ENCODE results near the gene TMPRSS2.

TMPRSS2 gene

GRCh38 chr21:41507521-41508414, at the start of gene TMPRSS2:
TMPRSS2 (minus strand) TSS chr21:41508158; CDS start chr21:41498133, 10,025 bp downstream.
- DNase-seq (ENCODE audit: low read depth), result no peak

GRCh38 chr21:41555057-41555456, 47.1 kb upstream of the TMPRSS2 start:
- no peak for DNase-seq (ENCODE audit: low read depth)

DNA sequence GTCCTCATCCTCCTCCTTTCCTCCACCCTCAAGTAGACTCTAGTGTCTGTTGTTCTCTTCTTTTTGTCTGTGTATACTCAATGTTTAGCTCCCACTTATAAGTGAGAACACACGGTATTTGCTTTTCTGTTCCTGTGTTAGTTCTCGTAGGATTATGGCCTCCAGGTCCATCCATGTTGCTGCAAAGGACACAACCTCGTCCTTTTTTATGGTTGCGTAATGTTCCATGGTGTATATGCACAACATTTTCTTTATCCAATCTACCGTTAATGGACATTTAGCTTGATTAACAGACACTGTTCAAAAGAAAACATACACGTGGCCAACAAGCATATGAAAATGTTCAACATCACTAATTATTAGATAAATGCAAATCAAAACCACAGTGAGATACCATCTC, 44.3 kb upstream of the TMPRSS2 start:
- no peak for DNase-seq (ENCODE audit: low read depth)

- DNase-seq (ENCODE audit: low read depth), result no peak
These were observed 40.8 kb upstream of the TMPRSS2 start for GRCh38 chr21:41548781-41549180.

DNA sequence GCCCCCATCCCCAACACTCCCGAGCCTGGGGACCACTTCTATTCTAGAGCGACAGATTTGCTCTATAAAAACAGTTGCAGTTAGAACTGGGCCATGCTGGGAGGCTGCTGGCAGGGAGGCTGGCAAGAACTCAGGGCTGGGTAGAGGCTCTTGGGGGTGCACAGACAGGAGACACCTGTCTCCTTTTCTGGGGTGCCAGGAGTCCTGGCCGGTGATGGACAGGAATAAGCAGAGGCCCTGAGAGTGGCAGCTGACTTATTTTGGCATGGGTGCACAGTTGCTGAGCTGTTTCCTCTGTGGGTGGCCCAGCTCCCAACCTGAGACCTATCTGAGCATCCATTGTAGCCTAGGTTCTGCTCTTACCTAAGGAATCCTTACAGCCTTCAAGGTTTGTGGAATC, 39.2 kb upstream of the TMPRSS2 start:
- no peak for DNase-seq (ENCODE audit: low read depth)

DNA sequence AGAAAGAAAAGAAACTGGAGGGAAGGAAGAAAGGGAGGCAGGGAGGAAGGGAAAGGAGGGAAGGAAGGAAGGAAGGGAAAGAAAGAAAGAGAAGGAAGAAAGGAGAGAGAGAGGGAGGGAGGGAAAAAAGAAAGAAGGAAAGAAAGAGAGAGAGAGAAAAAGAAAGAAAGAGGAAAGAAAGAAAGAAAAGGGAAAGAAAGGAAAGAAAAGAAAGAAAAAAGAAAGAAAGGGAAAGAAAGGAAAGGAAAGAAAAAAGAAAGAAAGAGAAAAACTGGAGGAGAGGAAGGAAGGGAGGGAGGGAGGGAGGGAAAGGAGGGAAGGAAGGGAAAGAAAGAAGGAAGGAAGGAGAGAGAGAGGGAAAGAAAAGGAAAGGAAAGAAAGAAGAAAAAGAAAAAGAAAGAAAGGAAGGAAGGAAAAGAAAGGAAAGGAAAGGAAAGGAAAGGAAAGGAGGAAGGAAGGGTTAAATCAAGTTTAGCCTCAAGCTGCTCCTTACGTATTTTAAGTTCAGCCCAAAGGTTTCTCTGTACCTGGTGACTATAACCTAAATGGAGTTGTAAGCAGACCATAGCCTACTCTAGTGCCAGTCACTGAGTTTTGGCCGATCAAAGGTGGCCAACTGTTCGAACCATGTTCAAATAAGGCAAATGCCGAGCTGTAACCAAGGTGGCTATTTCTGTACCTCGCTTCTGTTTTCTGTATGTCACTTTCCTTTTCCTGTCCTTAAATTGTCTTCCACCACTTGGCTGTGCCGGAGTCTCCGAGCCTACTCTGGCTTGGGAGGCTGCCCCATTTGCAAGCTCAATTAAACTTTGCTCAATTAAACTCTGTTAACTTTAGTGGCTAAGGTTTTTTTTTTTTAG, 37.8 kb upstream of the TMPRSS2 start:
- DNase-seq (ENCODE audit: low read depth), result no peak

DNA sequence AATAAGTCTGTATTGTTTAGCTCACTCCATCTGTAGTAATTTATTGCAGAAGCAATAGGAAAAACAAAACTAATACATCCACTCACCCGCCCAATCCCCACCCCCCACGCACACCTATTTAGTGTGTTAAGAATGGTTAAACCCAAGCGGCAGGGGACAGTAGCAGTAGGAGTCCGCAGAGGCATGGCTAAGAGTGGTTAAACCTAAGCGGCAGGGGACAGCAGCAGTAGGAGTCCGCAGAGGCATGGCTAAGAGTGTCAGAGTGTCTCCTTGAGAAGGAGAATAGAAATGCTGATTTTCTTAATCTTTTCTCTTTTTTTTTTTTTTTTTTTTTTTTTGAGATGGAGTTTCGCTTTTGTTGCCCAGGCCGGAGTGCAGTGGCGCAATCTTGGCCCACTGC, 34.8 kb upstream of the TMPRSS2 start:
- DNase-seq (ENCODE audit: low read depth), result no peak

- DNase-seq (ENCODE audit: low read depth), result no peak
These were observed 29.4 kb upstream of the TMPRSS2 start for GRCh38 chr21:41537356-41537755.

DNA sequence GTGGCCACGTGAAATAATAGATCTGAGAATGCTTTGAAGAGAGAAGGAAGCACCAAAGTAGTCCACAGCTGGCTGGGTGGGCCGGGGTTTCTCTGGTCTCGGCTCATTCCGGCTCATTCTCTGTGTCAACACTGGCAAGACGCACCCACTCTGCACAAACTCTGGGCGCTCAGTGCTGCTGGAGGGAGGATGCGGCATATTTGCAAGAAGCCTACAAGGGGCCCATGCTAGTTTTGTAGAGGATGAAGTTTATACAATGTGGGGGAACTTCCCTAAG, 28.8 kb upstream of the TMPRSS2 start:
- DNase-seq (ENCODE audit: low read depth), result no peak

- DNase-seq (ENCODE audit: low read depth), result no peak
These were observed 28.3 kb upstream of the TMPRSS2 start for GRCh38 chr21:41536076-41536826.

- no peak for DNase-seq (ENCODE audit: low read depth)
These were observed 22.4 kb upstream of the TMPRSS2 start for GRCh38 chr21:41530366-41530765.

- DNase-seq (ENCODE audit: low read depth), result no peak
These were observed 21.8 kb upstream of the TMPRSS2 start for GRCh38 chr21:41529769-41530168.

GRCh38 chr21:41526478-41527087, 18.6 kb upstream of the TMPRSS2 start:
- no peak for DNase-seq (ENCODE audit: low read depth)

DNA sequence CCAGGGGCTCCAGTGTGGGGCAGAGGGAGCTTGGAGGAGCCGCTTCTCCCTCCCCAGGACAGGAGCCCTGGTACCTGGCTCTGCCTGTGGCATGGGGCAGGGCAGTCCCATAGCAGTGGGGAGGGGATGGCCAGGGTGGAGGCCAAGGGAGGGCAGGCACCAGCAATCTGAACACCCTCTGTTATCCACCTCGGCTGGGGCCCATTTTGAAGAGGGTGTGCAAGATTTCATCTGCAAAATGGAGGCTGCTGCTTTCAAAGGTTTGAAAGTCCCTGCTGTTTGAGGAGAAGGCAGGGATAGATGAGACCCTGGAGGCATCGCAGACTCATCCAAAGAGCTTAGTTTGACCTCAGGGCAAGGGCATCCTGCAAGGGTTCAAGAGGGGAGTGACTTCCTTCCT, 15.2 kb upstream of the TMPRSS2 start:
- DNase-seq (ENCODE audit: low read depth), result no peak

DNA sequence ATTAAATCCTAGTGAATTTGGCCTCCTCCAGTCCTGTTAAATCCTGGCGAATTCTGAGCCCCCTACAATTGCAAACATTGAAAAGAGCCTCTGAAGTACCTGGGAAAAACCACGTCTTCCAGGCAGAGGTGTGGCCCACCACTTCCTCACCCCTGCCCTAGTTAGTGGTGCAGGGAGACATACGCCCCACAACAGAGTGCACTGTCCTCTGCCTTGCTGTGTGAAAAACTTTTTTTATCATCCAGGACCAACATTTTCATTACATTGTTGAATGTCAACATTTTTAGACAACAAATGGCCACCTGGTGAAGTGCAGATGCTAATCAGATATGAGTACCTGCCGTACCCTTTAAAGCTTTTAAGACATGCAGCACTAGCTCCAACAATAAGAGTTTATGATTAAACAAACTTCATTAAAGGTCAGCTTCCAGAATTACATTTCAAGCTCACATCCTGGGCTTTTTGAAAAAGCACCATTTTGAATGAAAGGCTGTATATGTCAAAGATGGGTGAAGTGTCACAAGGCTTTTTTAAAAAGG, 13.6 kb upstream of the TMPRSS2 start:
- no peak for DNase-seq (ENCODE audit: low read depth)

- no peak for DNase-seq (ENCODE audit: low read depth)
These were observed 12.8 kb upstream of the TMPRSS2 start for GRCh38 chr21:41520560-41521442.

GRCh38 chr21:41519806-41520559, 12.0 kb upstream of the TMPRSS2 start:
- DNase-seq (ENCODE audit: low read depth), result no peak

- DNase-seq (ENCODE audit: low read depth), result no peak
These were observed 10.8 kb upstream of the TMPRSS2 start for GRCh38 chr21:41518757-41519156.

- no peak for DNase-seq (ENCODE audit: low read depth)
These were observed 3.9 kb upstream of the TMPRSS2 start for GRCh38 chr21:41511858-41512257.

DNA sequence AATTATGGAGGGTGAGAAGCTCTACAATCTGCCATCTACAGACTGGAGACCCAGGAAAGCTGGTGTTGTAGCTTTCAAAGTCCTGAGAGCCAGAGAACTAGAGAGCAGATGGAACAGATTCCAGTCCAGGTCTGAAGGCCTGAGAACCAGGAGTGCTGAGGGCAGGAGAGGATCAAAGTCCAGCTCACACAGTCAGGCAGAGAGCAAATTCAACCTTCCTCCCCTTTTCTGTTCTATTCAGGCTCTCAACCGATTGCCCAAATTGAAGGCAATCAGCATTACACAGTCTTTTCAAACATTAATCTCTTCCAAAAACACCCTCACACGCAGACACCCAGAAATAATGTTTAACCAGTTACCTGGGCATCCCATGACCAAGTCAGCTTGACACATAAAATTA, 2.5 kb upstream of the TMPRSS2 start:
- DNase-seq (ENCODE audit: low read depth), result no peak
